BE2C (cell line): Measurements from ENCODE around the gene DNMT3A.
A peak's percentile ranks its signal among the peaks of the same experiment; 100 is the strongest.

Source experiments
- DNase-seq: peaks from one replicate; pipeline ENCODE4 v3.0.0-alpha.2; 2020
- H3K27me3 ChIP-seq: fragments of 250-450 bp; sonication (Bioruptor Pico); 2 replicates; pipeline ENCODE4 v1.5.1; 2020; ENCODE audit warnings: mild to moderate bottlenecking
- H3K36me3 ChIP-seq: fragments of 250-450 bp; sonication (Bioruptor Pico); 2 replicates; pipeline ENCODE4 v1.5.1; 2020; ENCODE audit warnings: mild to moderate bottlenecking
- H3K4me1 ChIP-seq: fragments of 250-450 bp; sonication (Bioruptor Pico); 2 replicates; pipeline ENCODE4 v1.5.1; 2020
- H3K4me3 ChIP-seq: 2 replicates; pipeline ENCODE4 v1.5.1; 2011; ENCODE audit warnings: low read depth, low read length
- H3K9me3 ChIP-seq: fragments of 250-450 bp; sonication (Bioruptor Pico); 2 replicates; pipeline ENCODE4 v1.5.1; 2020
- CTCF ChIP-seq: IDR thresholded peaks from 2 replicates; pipeline ENCODE4 v1.5.1; 2012; ENCODE audit warnings: mild to moderate bottlenecking, low read depth, low read length

The DNMT3A gene

GRCh38 chr2:25302758-25303375 lies 38.9 kb downstream of the DNMT3A start:
- TF ChIP-seq CTCF = no peak
- no peak for DNase-seq
- no peak overlapping the region for H3K4me3 ChIP-seq
- peaks cover 7% of the 10 kb centered on the region for H3K36me3 ChIP-seq
- no peaks in the 10 kb centered on the region for H3K27me3 ChIP-seq
- peaks cover 11% of the 10 kb centered on the region for H3K4me1 ChIP-seq
- no peaks in the 10 kb centered on the region for H3K9me3 ChIP-seq

GRCh38 chr2:25301453-25302352 lies 40.0 kb downstream of the DNMT3A start:
- no peak overlapping the region for H3K4me3 ChIP-seq
- no peaks in the 10 kb centered on the region for H3K9me3 ChIP-seq
- DNase-seq = no peak
- peaks cover 7% of the 10 kb centered on the region for H3K36me3 ChIP-seq
- H3K27me3 ChIP-seq = no peaks in the 10 kb centered on the region
- peaks cover 11% of the 10 kb centered on the region for H3K4me1 ChIP-seq
- TF ChIP-seq CTCF = no peak

GRCh38 chr2:25300001-25300400 lies 41.7 kb downstream of the DNMT3A start:
- H3K9me3 ChIP-seq = no peaks in the 10 kb centered on the region

GRCh38 chr2:25298776-25299431 lies 42.8 kb downstream of the DNMT3A start:
- no peak overlapping the region for H3K4me3 ChIP-seq
- peaks cover 18% of the 10 kb centered on the region for H3K4me1 ChIP-seq
- TF ChIP-seq CTCF = no peak
- H3K9me3 ChIP-seq = no peaks in the 10 kb centered on the region
- peak; percentile 47 for DNase-seq
- peaks cover 7% of the 10 kb centered on the region for H3K36me3 ChIP-seq
- no peaks in the 10 kb centered on the region for H3K27me3 ChIP-seq

More at GRCh38 chr2:25300001-25300400, 41.7 kb downstream of the DNMT3A start:
- Histone ChIP-seq H3K4me1 (peaks cover 7% of the 10 kb centered on the region), H3K36me3 (peaks cover 7% of the 10 kb centered on the region), H3K27me3 (no peaks in the 10 kb centered on the region), H3K4me3 (no peak overlapping the region)
- DNase-seq = no peak
- no peak for TF ChIP-seq CTCF

GRCh38 chr2:25297738-25298137 lies 44.0 kb downstream of the DNMT3A start:
- Histone ChIP-seq H3K36me3 (peaks cover 3% of the 10 kb centered on the region), H3K4me3 (no peak overlapping the region), H3K4me1 (peaks cover 19% of the 10 kb centered on the region), H3K9me3 (no peaks in the 10 kb centered on the region), H3K27me3 (no peaks in the 10 kb centered on the region)
- TF ChIP-seq CTCF = 0 out of 2 replicates have a peak, but pooled peaks have one; percentile 5
- DNase-seq = no peak

- Histone ChIP-seq H3K36me3 (peaks cover 3% of the 10 kb centered on the region), H3K27me3 (no peaks in the 10 kb centered on the region), H3K9me3 (no peaks in the 10 kb centered on the region), H3K4me3 (no peak overlapping the region), H3K4me1 (peaks cover 37% of the 10 kb centered on the region)
- DNase-seq = no peak
- TF ChIP-seq CTCF = no peak
Observed at GRCh38 chr2:25295621-25296020, 46.1 kb downstream of the DNMT3A start.
